ENCODE results near the gene RAB20. TPM values are rescaled to one million over a fixed set of nuclear protein-coding genes. Genes with fewer than 3 reads are reported as not detected.

RAB20 gene
- total RNA-seq, 1 experiment from 2014 or later, result 14.3 TPM

DNA sequence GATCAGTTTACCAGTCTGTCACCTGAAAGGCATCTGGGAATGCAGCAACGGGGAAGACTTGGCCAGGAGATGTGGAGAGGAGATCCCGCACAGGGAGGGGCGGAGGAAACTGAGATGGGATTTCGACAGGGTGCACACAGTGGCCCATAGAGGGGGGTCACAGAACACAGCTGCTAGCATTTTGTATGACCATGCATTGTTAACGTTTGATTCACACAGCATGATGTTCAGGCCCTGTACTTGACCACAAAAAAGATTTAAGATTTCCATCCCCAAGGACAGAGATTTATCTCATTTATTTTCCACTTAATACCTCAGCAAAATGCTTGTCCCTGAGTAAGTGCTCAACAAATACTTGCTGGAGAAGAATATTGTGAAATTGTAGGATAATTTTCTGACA, 63.2 kb downstream of the RAB20 start:
- POLR2A ChIA-PET, result no interaction called here
- CTCF ChIA-PET, result no interaction called here
- TF ChIP-seq PREB (CRISPR knock-in tag; IDR thresholded peaks at IDR 0.05; ENCODE audit: borderline replicate concordance) (no peak), MAX (CRISPR knock-in tag; IDR thresholded peaks at IDR 0.05) (no peak), E2F4 (CRISPR knock-in tag; IDR thresholded peaks at IDR 0.05; ENCODE audit: borderline replicate concordance, low read depth) (no peak), ZNF425 (CRISPR knock-in tag; conservative IDR thresholded peaks at IDR 0.05) (no peak), NFYB (CRISPR knock-in tag; conservative IDR thresholded peaks at IDR 0.05; ENCODE audit: low read depth) (no peak), ATF2 (CRISPR knock-in tag; IDR thresholded peaks at IDR 0.05; ENCODE audit: borderline replicate concordance, low read depth) (no peak), MXD4 (CRISPR knock-in tag; IDR thresholded peaks at IDR 0.05; ENCODE audit: borderline replicate concordance) (no peak), CREB1 (CRISPR knock-in tag; IDR thresholded peaks at IDR 0.05) (no peak), GTF2I (CRISPR knock-in tag; conservative IDR thresholded peaks at IDR 0.05) (no peak), ATF6 (CRISPR knock-in tag; IDR thresholded peaks at IDR 0.05) (no peak), TCF7 (CRISPR knock-in tag; IDR thresholded peaks at IDR 0.05; ENCODE audit: low read depth) (no peak)
- TF ChIP-seq, protein P1, sequence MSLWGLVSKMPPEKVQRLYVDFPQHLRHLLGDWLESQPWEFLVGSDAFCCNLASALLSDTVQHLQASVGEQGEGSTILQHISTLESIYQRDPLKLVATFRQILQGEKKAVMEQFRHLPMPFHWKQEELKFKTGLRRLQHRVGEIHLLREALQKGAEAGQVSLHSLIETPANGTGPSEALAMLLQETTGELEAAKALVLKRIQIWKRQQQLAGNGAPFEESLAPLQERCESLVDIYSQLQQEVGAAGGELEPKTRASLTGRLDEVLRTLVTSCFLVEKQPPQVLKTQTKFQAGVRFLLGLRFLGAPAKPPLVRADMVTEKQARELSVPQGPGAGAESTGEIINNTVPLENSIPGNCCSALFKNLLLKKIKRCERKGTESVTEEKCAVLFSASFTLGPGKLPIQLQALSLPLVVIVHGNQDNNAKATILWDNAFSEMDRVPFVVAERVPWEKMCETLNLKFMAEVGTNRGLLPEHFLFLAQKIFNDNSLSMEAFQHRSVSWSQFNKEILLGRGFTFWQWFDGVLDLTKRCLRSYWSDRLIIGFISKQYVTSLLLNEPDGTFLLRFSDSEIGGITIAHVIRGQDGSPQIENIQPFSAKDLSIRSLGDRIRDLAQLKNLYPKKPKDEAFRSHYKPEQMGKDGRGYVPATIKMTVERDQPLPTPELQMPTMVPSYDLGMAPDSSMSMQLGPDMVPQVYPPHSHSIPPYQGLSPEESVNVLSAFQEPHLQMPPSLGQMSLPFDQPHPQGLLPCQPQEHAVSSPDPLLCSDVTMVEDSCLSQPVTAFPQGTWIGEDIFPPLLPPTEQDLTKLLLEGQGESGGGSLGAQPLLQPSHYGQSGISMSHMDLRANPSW (CRISPR knock-in tag; conservative IDR thresholded peaks at IDR 0.05; ENCODE audit: low read depth), result no peak
- TF ChIP-seq, protein P2, sequence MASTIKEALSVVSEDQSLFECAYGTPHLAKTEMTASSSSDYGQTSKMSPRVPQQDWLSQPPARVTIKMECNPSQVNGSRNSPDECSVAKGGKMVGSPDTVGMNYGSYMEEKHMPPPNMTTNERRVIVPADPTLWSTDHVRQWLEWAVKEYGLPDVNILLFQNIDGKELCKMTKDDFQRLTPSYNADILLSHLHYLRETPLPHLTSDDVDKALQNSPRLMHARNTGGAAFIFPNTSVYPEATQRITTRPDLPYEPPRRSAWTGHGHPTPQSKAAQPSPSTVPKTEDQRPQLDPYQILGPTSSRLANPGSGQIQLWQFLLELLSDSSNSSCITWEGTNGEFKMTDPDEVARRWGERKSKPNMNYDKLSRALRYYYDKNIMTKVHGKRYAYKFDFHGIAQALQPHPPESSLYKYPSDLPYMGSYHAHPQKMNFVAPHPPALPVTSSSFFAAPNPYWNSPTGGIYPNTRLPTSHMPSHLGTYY (CRISPR knock-in tag; IDR thresholded peaks at IDR 0.05), result no peak
- TF ChIP-seq, protein P3, sequence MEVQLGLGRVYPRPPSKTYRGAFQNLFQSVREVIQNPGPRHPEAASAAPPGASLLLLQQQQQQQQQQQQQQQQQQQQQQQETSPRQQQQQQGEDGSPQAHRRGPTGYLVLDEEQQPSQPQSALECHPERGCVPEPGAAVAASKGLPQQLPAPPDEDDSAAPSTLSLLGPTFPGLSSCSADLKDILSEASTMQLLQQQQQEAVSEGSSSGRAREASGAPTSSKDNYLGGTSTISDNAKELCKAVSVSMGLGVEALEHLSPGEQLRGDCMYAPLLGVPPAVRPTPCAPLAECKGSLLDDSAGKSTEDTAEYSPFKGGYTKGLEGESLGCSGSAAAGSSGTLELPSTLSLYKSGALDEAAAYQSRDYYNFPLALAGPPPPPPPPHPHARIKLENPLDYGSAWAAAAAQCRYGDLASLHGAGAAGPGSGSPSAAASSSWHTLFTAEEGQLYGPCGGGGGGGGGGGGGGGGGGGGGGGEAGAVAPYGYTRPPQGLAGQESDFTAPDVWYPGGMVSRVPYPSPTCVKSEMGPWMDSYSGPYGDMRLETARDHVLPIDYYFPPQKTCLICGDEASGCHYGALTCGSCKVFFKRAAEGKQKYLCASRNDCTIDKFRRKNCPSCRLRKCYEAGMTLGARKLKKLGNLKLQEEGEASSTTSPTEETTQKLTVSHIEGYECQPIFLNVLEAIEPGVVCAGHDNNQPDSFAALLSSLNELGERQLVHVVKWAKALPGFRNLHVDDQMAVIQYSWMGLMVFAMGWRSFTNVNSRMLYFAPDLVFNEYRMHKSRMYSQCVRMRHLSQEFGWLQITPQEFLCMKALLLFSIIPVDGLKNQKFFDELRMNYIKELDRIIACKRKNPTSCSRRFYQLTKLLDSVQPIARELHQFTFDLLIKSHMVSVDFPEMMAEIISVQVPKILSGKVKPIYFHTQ (CRISPR knock-in tag; IDR thresholded peaks at IDR 0.05), result no peak
- TF ChIP-seq, protein P4, sequence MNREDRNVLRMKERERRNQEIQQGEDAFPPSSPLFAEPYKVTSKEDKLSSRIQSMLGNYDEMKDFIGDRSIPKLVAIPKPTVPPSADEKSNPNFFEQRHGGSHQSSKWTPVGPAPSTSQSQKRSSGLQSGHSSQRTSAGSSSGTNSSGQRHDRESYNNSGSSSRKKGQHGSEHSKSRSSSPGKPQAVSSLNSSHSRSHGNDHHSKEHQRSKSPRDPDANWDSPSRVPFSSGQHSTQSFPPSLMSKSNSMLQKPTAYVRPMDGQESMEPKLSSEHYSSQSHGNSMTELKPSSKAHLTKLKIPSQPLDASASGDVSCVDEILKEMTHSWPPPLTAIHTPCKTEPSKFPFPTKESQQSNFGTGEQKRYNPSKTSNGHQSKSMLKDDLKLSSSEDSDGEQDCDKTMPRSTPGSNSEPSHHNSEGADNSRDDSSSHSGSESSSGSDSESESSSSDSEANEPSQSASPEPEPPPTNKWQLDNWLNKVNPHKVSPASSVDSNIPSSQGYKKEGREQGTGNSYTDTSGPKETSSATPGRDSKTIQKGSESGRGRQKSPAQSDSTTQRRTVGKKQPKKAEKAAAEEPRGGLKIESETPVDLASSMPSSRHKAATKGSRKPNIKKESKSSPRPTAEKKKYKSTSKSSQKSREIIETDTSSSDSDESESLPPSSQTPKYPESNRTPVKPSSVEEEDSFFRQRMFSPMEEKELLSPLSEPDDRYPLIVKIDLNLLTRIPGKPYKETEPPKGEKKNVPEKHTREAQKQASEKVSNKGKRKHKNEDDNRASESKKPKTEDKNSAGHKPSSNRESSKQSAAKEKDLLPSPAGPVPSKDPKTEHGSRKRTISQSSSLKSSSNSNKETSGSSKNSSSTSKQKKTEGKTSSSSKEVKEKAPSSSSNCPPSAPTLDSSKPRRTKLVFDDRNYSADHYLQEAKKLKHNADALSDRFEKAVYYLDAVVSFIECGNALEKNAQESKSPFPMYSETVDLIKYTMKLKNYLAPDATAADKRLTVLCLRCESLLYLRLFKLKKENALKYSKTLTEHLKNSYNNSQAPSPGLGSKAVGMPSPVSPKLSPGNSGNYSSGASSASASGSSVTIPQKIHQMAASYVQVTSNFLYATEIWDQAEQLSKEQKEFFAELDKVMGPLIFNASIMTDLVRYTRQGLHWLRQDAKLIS (CRISPR knock-in tag; IDR thresholded peaks at IDR 0.05; ENCODE audit: borderline replicate concordance), result no peak
- ATAC-seq (no peak), DNase-seq (ENCODE audit: low spot score) (no peak)
- H3K27ac Mint-ChIP-seq, result no peak overlapping the region
- peaks cover 5% of the 10 kb centered on the region for H3K9me3 Mint-ChIP-seq
- no peaks in the 10 kb centered on the region for H3K4me1 Mint-ChIP-seq
- H3K4me3 Mint-ChIP-seq, result no peak overlapping the region
- peaks cover 76% of the 10 kb centered on the region for H3K36me3 Mint-ChIP-seq
- H3K27me3 Mint-ChIP-seq (ENCODE audit: low read depth), result no peaks in the 10 kb centered on the region; the same call in 1 of the 2 replicates
